ENCODE measurements around the gene SEMA4D. TPM values are rescaled to one million over a fixed set of nuclear protein-coding genes. Genes with fewer than 3 reads are reported as not detected.

The SEMA4D gene
- total and polyA plus RNA-seq, 9 of the 15 experiments (the other 6 are each of a cell fraction or from before 2014, with no cell fraction given), result 0.38 to 5.1 (median 1.8) TPM

DNA sequence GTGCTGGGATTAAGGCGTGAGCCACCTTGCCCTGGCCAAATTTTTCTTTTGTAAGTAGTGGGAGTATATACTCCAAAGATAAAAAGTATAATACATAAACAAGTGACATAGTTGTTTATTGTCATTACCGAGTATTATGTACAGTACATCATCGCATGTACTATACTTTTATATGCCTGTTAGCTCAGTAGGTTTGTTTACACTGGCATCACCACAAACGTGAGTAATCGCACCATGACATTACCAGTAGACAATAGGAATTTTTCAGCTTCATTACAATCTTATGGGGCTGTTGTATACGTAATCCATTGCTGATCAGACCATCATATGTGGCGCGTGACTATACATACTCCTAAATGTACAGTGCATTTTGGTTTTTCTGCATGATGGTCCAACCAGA lies 169.8 kb downstream of the SEMA4D start:
- in situ Hi-C loops (cut with MboI) (no loop called here), intact Hi-C loops (cut with micrococcal nuclease) (no loop called here)
- TF ChIP-seq POU5F1 (IDR thresholded peaks at IDR 0.05; ENCODE audit: borderline replicate concordance, low read depth, low read length, partially characterized antibody) (no peak), EP300 (IDR thresholded peaks at IDR 0.05; ENCODE audit: low read length) (no peak), RBM39 (optimal IDR thresholded peaks at IDR 0.05; ENCODE audit: low read depth, low read length) (no peak), ZEB2 (IDR thresholded peaks at IDR 0.05) (no peak), ZNF561 (CRISPR knock-in tag; conservative IDR thresholded peaks at IDR 0.05) (no peak), CEBPB (tag; IDR thresholded peaks at IDR 0.05) (no peak)
- TF ChIP-seq, protein P1, sequence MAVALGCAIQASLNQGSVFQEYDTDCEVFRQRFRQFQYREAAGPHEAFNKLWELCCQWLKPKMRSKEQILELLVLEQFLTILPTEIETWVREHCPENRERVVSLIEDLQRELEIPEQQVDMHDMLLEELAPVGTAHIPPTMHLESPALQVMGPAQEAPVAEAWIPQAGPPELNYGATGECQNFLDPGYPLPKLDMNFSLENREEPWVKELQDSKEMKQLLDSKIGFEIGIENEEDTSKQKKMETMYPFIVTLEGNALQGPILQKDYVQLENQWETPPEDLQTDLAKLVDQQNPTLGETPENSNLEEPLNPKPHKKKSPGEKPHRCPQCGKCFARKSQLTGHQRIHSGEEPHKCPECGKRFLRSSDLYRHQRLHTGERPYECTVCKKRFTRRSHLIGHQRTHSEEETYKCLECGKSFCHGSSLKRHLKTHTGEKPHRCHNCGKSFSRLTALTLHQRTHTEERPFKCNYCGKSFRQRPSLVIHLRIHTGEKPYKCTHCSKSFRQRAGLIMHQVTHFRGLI (CRISPR knock-in tag; IDR thresholded peaks at IDR 0.05), result no peak
- Histone ChIP-seq H3K79me2 (ENCODE audit: control insufficient read depth, insufficient read depth, low read length) (peaks cover 19% of the 10 kb centered on the region), H3K4me2 (ENCODE audit: insufficient read depth, low read length) (no peak overlapping the region), H3K9me1 (ENCODE audit: control insufficient read depth, insufficient read depth, low read length) (no peaks in the 10 kb centered on the region), H3K9ac (ENCODE audit: insufficient read depth in 1 of 2, low read depth in 2 of 2, low read length in 2 of 2) (no peak overlapping the region), H4K20me1 (replicated peaks; ENCODE audit: control insufficient read depth, insufficient read depth, low read length) (no peaks in the 10 kb centered on the region), H3K27me3 (ENCODE audit: control insufficient read depth in 2 of 2, insufficient read depth in 2 of 2, low read length in 2 of 2) (no peaks in the 10 kb centered on the region), H3K36me3 (ENCODE audit: control insufficient read depth, insufficient read depth, low read length) (peaks cover 52% of the 10 kb centered on the region), H3K9me3 (replicated peaks; ENCODE audit: control insufficient read depth, insufficient read depth, low read depth, low read length) (no peaks in the 10 kb centered on the region), H3K4me3 (no peak overlapping the region), H3K4me1 (replicated peaks in 1 of 2; ENCODE audit: control insufficient read depth in 2 of 2, insufficient read depth in 2 of 2, low read length in 2 of 2) (peaks cover 7% of the 10 kb centered on the region in 2 experiments), H3K27ac (ENCODE audit: extremely low read depth, low read depth, low read length) (no peak overlapping the region), H2AFZ (ENCODE audit: low read depth, low read length) (no peak overlapping the region)
- no peak for ATAC-seq
- ChIA-PET CTCF (ENCODE audit: low intra/inter-chr PET ratio) (no interaction called here), POLR2A (interaction anchor here (1.2 kb wide), 1 partner anchor 10 kb away, joined by 5 read pairs; the partner anchor contains the start of gene SECISBP2)
- WGBS (ENCODE audit: insufficient coverage, low coverage, missing lambda C conversion rate), result 93% methylated on average over 8 of the region's 8 CpGs
- BruUV-seq (replicated peaks), result no TSS peak
- no peak for FAIRE-seq
- no peak for DNase-seq (ENCODE audit: extremely low read depth in 1 of 4, low spot score in 3 of 4)

Data from K562 (cell line).